ENCODE results near the gene ADAMTS17.

The ADAMTS17 gene

DNA sequence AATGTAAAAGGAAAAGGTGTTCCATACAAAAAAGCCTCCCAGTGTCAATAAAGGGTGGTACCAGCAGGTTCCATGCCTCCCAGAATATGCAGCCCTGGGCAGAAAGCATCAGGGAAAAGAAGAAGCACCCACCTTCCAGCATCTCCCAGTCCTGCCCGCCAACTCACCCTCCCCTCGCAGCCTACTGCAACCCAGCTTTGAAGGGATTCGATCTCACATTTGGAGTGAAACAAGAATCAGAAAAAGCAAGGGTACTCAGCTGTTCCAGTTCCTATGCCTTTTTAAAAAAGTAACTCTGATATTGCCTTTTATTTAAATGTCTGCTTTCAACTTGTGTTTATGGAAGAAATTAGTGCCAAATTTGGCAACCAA lies 166.9 kb downstream of the ADAMTS17 start:
- TF ChIP-seq, protein P1, sequence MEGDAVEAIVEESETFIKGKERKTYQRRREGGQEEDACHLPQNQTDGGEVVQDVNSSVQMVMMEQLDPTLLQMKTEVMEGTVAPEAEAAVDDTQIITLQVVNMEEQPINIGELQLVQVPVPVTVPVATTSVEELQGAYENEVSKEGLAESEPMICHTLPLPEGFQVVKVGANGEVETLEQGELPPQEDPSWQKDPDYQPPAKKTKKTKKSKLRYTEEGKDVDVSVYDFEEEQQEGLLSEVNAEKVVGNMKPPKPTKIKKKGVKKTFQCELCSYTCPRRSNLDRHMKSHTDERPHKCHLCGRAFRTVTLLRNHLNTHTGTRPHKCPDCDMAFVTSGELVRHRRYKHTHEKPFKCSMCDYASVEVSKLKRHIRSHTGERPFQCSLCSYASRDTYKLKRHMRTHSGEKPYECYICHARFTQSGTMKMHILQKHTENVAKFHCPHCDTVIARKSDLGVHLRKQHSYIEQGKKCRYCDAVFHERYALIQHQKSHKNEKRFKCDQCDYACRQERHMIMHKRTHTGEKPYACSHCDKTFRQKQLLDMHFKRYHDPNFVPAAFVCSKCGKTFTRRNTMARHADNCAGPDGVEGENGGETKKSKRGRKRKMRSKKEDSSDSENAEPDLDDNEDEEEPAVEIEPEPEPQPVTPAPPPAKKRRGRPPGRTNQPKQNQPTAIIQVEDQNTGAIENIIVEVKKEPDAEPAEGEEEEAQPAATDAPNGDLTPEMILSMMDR (IDR thresholded peaks at IDR 0.05; ENCODE audit: borderline replicate concordance, extremely low read depth, low read length, poor library complexity, severe bottlenecking) = no peak
- TF ChIP-seq EZH2 (IDR thresholded peaks at IDR 0.05; ENCODE audit: borderline replicate concordance, low read depth, low read length, severe bottlenecking) = no peak
- Histone ChIP-seq H3K4me3 (ENCODE audit: low read depth in 1 of 2, low read length in 2 of 2) (no peak overlapping the region), H3K9me3 (ENCODE audit: insufficient read depth, low read length, severe bottlenecking) (peaks cover 49% of the 10 kb centered on the region), H3K27me3 (ENCODE audit: insufficient read depth, low read length, poor library complexity) (no peaks in the 10 kb centered on the region), H3K79me2 (ENCODE audit: insufficient read depth, low read length) (no peaks in the 10 kb centered on the region; the same call in 1 of the 2 replicates), H3K36me3 (ENCODE audit: insufficient read depth, low read length) (peaks cover 55% of the 10 kb centered on the region), H3K9ac (ENCODE audit: low read depth, low read length) (no peak overlapping the region), H2AFZ (ENCODE audit: low read depth, low read length) (no peak overlapping the region), H3K4me2 (ENCODE audit: insufficient read depth, low read length) (no peak overlapping the region), H3K27ac (ENCODE audit: low read length) (no peak overlapping the region), H4K20me1 (ENCODE audit: insufficient read depth, low read length) (no peaks in the 10 kb centered on the region), H3K4me1 (ENCODE audit: insufficient read depth, low read length) (no peaks in the 10 kb centered on the region)
- no peak for DNase-seq
- no peak for ATAC-seq (ENCODE audit: insufficient read depth, low read depth)

DNA sequence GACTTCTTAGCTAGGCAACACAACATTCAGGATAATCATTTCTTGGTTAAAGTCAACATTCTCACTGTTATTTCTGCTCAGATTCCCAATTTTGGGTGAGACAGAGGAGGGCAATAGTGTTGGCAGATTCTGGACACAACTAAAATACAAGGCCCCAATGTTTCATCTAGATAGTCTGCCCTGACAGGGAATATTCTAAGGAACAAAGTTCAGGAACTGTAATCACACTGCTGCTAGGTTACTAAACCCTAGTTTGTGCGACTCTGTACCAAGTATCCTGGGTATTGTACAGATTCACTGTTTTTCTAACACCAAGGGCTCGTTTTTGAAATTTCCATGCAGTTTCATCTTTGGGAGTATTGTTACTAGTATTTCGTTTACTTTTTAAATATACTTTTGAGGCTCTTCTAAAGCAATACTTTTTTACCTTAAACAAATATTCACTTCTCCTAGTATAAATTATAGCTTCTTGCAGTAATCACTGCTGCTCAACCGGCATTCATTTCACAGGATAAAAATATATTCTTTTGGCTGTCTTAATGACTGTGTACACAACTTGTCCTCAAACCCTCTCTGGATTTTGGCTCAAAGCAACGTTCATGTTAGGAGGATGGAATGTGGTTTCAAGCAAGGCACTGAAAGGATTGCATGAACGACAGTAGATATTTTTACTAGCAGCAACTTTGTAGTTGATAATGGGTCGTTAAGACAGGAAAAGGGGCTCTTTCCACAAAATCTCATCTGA lies 167.4 kb downstream of the ADAMTS17 start:
- no peaks in the 10 kb centered on the region for H3K4me1 ChIP-seq (ENCODE audit: insufficient read depth, low read length)
- ATAC-seq (ENCODE audit: insufficient read depth, low read depth) (no peak), DNase-seq (no peak)
- no peak for TF ChIP-seq EZH2 (IDR thresholded peaks at IDR 0.05; ENCODE audit: borderline replicate concordance, low read depth, low read length, severe bottlenecking)
- H3K9me3 ChIP-seq (ENCODE audit: insufficient read depth, low read length, severe bottlenecking) = peaks cover 49% of the 10 kb centered on the region
- H2AFZ ChIP-seq (ENCODE audit: low read depth, low read length) = no peak overlapping the region
- no peaks in the 10 kb centered on the region; the same call in 1 of the 2 replicates for H3K79me2 ChIP-seq (ENCODE audit: insufficient read depth, low read length)
- H3K4me2 ChIP-seq (ENCODE audit: insufficient read depth, low read length) = no peak overlapping the region
- H4K20me1 ChIP-seq (ENCODE audit: insufficient read depth, low read length) = no peaks in the 10 kb centered on the region
- no peak overlapping the region for H3K9ac ChIP-seq (ENCODE audit: low read depth, low read length)
- no peaks in the 10 kb centered on the region for H3K27me3 ChIP-seq (ENCODE audit: insufficient read depth, low read length, poor library complexity)
- no peak overlapping the region for H3K27ac ChIP-seq (ENCODE audit: low read length)
- peaks cover 61% of the 10 kb centered on the region for H3K36me3 ChIP-seq (ENCODE audit: insufficient read depth, low read length)
- H3K4me3 ChIP-seq (ENCODE audit: low read depth in 1 of 2, low read length in 2 of 2) = no peak overlapping the region

DNA sequence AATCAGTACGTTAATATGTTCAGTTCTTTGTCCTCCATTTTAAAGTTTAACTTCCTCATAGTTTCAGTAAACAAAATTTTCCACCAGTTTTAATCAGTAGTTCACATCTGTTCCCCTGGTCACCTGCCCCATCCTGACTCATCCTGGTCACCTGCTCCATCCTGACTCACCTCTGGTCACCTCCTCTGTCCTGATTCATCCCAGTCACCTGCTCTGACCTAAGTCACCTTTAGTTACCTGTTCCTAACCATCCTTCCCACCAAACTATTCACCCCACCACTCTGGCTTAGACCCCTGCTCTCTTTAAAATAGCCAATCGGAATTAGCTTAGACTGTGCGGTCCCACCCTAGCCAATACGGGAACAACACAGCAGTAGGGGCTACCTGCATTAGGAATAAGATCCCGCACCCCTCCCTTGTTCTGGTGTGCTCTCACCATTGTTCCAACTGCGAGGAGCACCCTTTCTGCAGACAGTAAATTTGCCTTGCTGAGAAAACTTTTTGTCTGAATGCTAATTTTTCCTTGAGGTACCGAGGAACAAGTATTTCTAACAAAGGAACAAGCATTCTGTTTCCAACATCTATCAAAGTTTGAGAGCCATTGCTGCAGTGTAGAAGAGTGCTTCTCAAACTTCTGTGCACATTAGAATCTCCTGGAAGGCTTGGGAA lies 169.3 kb downstream of the ADAMTS17 start:
- no peaks in the 10 kb centered on the region for H3K27me3 ChIP-seq (ENCODE audit: insufficient read depth, low read length, poor library complexity)
- ATAC-seq (ENCODE audit: insufficient read depth, low read depth) = no peak
- no peak overlapping the region for H2AFZ ChIP-seq (ENCODE audit: low read depth, low read length)
- no peak overlapping the region for H3K9ac ChIP-seq (ENCODE audit: low read depth, low read length)
- H3K9me3 ChIP-seq (ENCODE audit: insufficient read depth, low read length, severe bottlenecking) = peaks cover 49% of the 10 kb centered on the region
- peaks cover 5% of the 10 kb centered on the region; the same call in 1 of the 2 replicates for H4K20me1 ChIP-seq (ENCODE audit: insufficient read depth, low read length)
- no peak overlapping the region for H3K4me3 ChIP-seq (ENCODE audit: low read depth in 1 of 2, low read length in 2 of 2)
- no peaks in the 10 kb centered on the region; the same call in 1 of the 2 replicates for H3K79me2 ChIP-seq (ENCODE audit: insufficient read depth, low read length)
- H3K27ac ChIP-seq (ENCODE audit: low read length) = no peak overlapping the region
- H3K4me2 ChIP-seq (ENCODE audit: insufficient read depth, low read length) = no peak overlapping the region
- TF ChIP-seq EZH2 (IDR thresholded peaks at IDR 0.05; ENCODE audit: borderline replicate concordance, low read depth, low read length, severe bottlenecking) = no peak
- TF ChIP-seq, protein P1 (IDR thresholded peaks at IDR 0.05; ENCODE audit: borderline replicate concordance, extremely low read depth, low read length, poor library complexity, severe bottlenecking) = no peak
- no peak for DNase-seq
- H3K36me3 ChIP-seq (ENCODE audit: insufficient read depth, low read length) = peaks cover 79% of the 10 kb centered on the region
- no peaks in the 10 kb centered on the region for H3K4me1 ChIP-seq (ENCODE audit: insufficient read depth, low read length)

DNA sequence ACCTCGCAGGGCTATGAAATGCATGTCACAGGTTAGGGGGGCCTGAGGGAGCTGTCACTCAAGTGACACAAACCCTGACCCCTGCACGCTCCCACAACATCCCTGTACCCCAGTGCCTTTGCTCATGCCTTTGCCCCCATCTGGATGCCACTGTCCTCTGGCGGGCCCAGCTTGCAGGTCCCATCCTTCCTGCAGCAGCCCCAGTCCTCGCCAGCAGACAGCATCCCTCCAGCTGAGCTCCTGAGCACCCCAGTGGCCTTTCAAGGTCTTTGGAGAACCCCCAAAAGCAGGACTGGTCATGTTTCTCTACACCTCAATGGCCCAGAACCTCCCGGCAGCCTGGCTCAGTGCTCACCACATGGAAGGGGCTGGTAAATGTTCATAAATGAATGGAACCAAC lies 170.4 kb downstream of the ADAMTS17 start:
- Histone ChIP-seq H3K4me2 (ENCODE audit: insufficient read depth, low read length) (no peak overlapping the region), H3K4me1 (ENCODE audit: insufficient read depth, low read length) (no peaks in the 10 kb centered on the region), H3K27ac (ENCODE audit: low read length) (no peak overlapping the region), H3K9ac (ENCODE audit: low read depth, low read length) (no peak overlapping the region), H3K36me3 (ENCODE audit: insufficient read depth, low read length) (peaks cover 85% of the 10 kb centered on the region), H3K27me3 (ENCODE audit: insufficient read depth, low read length, poor library complexity) (no peaks in the 10 kb centered on the region), H3K9me3 (ENCODE audit: insufficient read depth, low read length, severe bottlenecking) (peaks cover 41% of the 10 kb centered on the region), H3K4me3 (ENCODE audit: low read depth in 1 of 2, low read length in 2 of 2) (no peak overlapping the region), H4K20me1 (ENCODE audit: insufficient read depth, low read length) (peaks cover 5% of the 10 kb centered on the region; the same call in 1 of the 2 replicates), H3K79me2 (ENCODE audit: insufficient read depth, low read length) (no peaks in the 10 kb centered on the region; the same call in 1 of the 2 replicates), H2AFZ (ENCODE audit: low read depth, low read length) (no peak overlapping the region)
- ATAC-seq (ENCODE audit: insufficient read depth, low read depth) = no peak
- TF ChIP-seq, protein P1 (IDR thresholded peaks at IDR 0.05; ENCODE audit: borderline replicate concordance, extremely low read depth, low read length, poor library complexity, severe bottlenecking) = no peak
- no peak for TF ChIP-seq EZH2 (IDR thresholded peaks at IDR 0.05; ENCODE audit: borderline replicate concordance, low read depth, low read length, severe bottlenecking)
- DNase-seq = no peak
